Transverse colon (tissue), 4 donors: ENCODE measurements around the gene CR1L. TPM values are rescaled to one million over a fixed set of nuclear protein-coding genes. Genes with fewer than 3 reads are reported as not detected.
"Not testable (repeated sequence)": the region's sequence is repeated elsewhere in the genome, so short reads cannot be mapped to it uniquely, and the experiment has no call there.

Experiments used
- DNase-seq: peaks from one replicate; pipeline ENCODE4 v3.0.0-alpha.2; 2019
- H3K27ac ChIP-seq, 4 donors: fragments of 200-600 bp; sonication (generic); 2 replicates each; pipeline ENCODE4 v1.5.1; 2016 to 2018; ENCODE audit warnings: inconsistent platforms in 4 of 4
- H3K27me3 ChIP-seq: fragments of 200-600 bp; sonication (generic); 2 replicates; pipeline ENCODE4 v1.5.1; 2017; ENCODE audit warnings: inconsistent platforms
- H3K36me3 ChIP-seq, 4 donors: fragments of 200-600 bp; sonication (generic); 2 replicates each; pipeline ENCODE4 v1.5.1; 2017 to 2019; ENCODE audit warnings: inconsistent platforms in 4 of 4
- H3K4me1 ChIP-seq, 4 donors: fragments of 200-600 bp; sonication (generic); 2 replicates each; pipeline ENCODE4 v1.5.1; 2017 to 2020; ENCODE audit warnings: inconsistent platforms in 4 of 4
- H3K4me3 ChIP-seq, 4 donors: fragments of 200-600 bp; sonication (generic); 1 replicate in 1 of 4; 2 replicates in 3 of 4; pipeline versions ENCODE4 v1.5.1 to v1.6.1; 2017 to 2019; ENCODE audit warnings: inconsistent platforms in 4 of 4
- H3K9me3 ChIP-seq, 2 donors: fragments of 200-600 bp; sonication (generic); 2 replicates each; pipeline ENCODE4 v1.5.1; 2017 to 2019; ENCODE audit warnings: inconsistent platforms in 2 of 2
- CTCF ChIP-seq, 5 experiments: fragments of 200-600 bp in 3 of 5; fragments of 450-650 bp in 2 of 5; sonication (generic) in 3 of 5; IDR thresholded peaks; 1 replicate in 2 of 5; 2 replicates in 3 of 5; pipeline ENCODE4 v1.5.1; 2016 to 2017; ENCODE audit warnings: antibody characterized with exemption in 5 of 5, inconsistent platforms in 3 of 5, mild to moderate bottlenecking in 2 of 5, moderate library complexity in 1 of 5
- EP300 ChIP-seq: sonication (generic); formaldehyde crosslinking; IDR thresholded peaks from one replicate; pipeline ENCODE4 v1.6.1; 2017; ENCODE audit warnings: antibody characterized with exemption, low read depth
- POLR2A ChIP-seq: fragments of 450-650 bp; IDR thresholded peaks from one replicate; pipeline ENCODE4 v1.6.1; 2016; ENCODE audit warnings: antibody characterized with exemption, mild to moderate bottlenecking, moderate library complexity
- POLR2AphosphoS5 ChIP-seq, 3 donors: sonication (generic); formaldehyde crosslinking; IDR thresholded peaks; one replicate each; pipeline ENCODE4 v1.6.1; 2016; ENCODE audit warnings: antibody characterized with exemption in 3 of 3
- WGBS, 2 donors: methylation state at CpG; one replicate each; pipeline ENCODE4 v1.1.5; 2018; ENCODE audit warnings: low coverage in 1 of 2; 5-methylcytosine and 5-hydroxymethylcytosine counted together
- in situ Hi-C, 4 donors: fragments of 200-750 bp; cut with MboI; loops; one replicate each; pipeline versions ENCODE4 v1.15.0 to v1.15.1; 2017; ENCODE audit warnings: low sequenced_read_pairs in 3 of 4, low pct_ligation_motif_present in 1 of 4, low pct_unique_long_range_greater_than_20kb in 1 of 4
- intact Hi-C: fragments of 100-400 bp; cut with DNase I; formaldehyde crosslinking; loops from one replicate; pipeline ENCODE4 v1.15.1; 2023; ENCODE audit warnings: low total_unique reads
- total RNA-seq, 4 donors: library from RNA; depleted of rRNA; stranded (reverse); fragments of >200 nt; gene quantifications; one replicate each; pipeline ENCODE4 v1.1.0, GENCODE V29; 2016

The CR1L gene
- total RNA-seq, 4 donors from 2014 or later: not detected

GRCh38 chr1:207747627-207748492, 102.9 kb downstream of the CR1L start:
- intact Hi-C loops: no loop called here
- Histone ChIP-seq H3K9me3 (no peaks in the 10 kb centered on the region), H3K27me3 (no peaks in the 10 kb centered on the region), H3K36me3 (no peaks in the 10 kb centered on the region), H3K4me1 (peaks cover 0 to 29% (median 16%) of the 10 kb centered on the region in 4 donors), H3K27ac (no peak overlapping the region), H3K4me3 (no peak overlapping the region)
- in situ Hi-C loops: no loop called here
- WGBS, 2 donors: 70 to 74% methylated on average over 12 to 15 of the region's 15 CpGs
- TF ChIP-seq POLR2A: no peak
- no peak for TF ChIP-seq EP300
- no peak for TF ChIP-seq POLR2AphosphoS5 (IDR thresholded peaks at IDR 0.05)
- no peak for TF ChIP-seq CTCF (IDR thresholded peaks at IDR 0.05)
- no peak for DNase-seq

GRCh38 chr1:207748737-207749528, 104.0 kb downstream of the CR1L start:
- in situ Hi-C loops (no loop called here), intact Hi-C loops (no loop called here)
- no peaks in the 10 kb centered on the region for H3K36me3 ChIP-seq
- WGBS, 2 donors: 0 to 29% methylated on average over 1 to 2 of the region's 2 CpGs
- H3K9me3 ChIP-seq: no peaks in the 10 kb centered on the region
- peak overlapping the region in 2 of 4 donors; percentile 21 to 34 for H3K27ac ChIP-seq
- TF ChIP-seq EP300 (no peak), POLR2A (no peak), CTCF (IDR thresholded peaks at IDR 0.05) (no peak), POLR2AphosphoS5 (IDR thresholded peaks at IDR 0.05) (no peak)
- H3K27me3 ChIP-seq: no peaks in the 10 kb centered on the region
- DNase-seq: no peak
- no peak overlapping the region for H3K4me3 ChIP-seq
- peaks cover 9 to 40% (median 26%) of the 10 kb centered on the region in 4 donors for H3K4me1 ChIP-seq

- no peaks in the 10 kb centered on the region for H3K27me3 ChIP-seq
- intact Hi-C loops (no loop called here), in situ Hi-C loops (no loop called here)
- H3K4me1 ChIP-seq: peaks cover 22 to 58% (median 43%) of the 10 kb centered on the region in 4 donors
- no peak for DNase-seq
- TF ChIP-seq CTCF (IDR thresholded peaks at IDR 0.05) (no peak), POLR2A (no peak), EP300 (no peak), POLR2AphosphoS5 (IDR thresholded peaks at IDR 0.05) (no peak)
- H3K36me3 ChIP-seq: no peaks in the 10 kb centered on the region
- no peaks in the 10 kb centered on the region for H3K9me3 ChIP-seq
- peak overlapping the region; percentile 94 to 98 (median 96) for H3K27ac ChIP-seq
- peak overlapping the region in 3 of 4 donors; percentile 78 to 85 (median 84) for H3K4me3 ChIP-seq
- 50 to 62% methylated on average over 5 of the region's 5 CpGs for WGBS, 2 donors
These were observed 105.8 kb downstream of the CR1L start for GRCh38 chr1:207750631-207751305.

- H3K27me3 ChIP-seq, H3K9me3 ChIP-seq, H3K36me3 ChIP-seq, in situ Hi-C loops, intact Hi-C loops, DNase-seq: not testable (repeated sequence)
- 0 to 5% methylated on average over 4 to 7 of the region's 7 CpGs for WGBS, 2 donors
- peak overlapping the region; percentile 20 to 85 (median 81) for H3K4me3 ChIP-seq
- peak overlapping the region; percentile 94 to 98 (median 96) for H3K27ac ChIP-seq
- H3K4me1 ChIP-seq: peaks cover 29 to 65% (median 48%) of the 10 kb centered on the region in 4 donors
These were observed 106.5 kb downstream of the CR1L start for GRCh38 chr1:207751463-207751789.
